Spleen (tissue), 7 donors: ENCODE results near the gene OSBPL1A.

Source experiments
- POLR2A ChIP-seq, 3 donors: fragments of 450-650 bp; IDR thresholded peaks; one replicate each; pipeline ENCODE4 v1.5.1; 2017; ENCODE audit warnings: antibody characterized with exemption in 3 of 3, mild to moderate bottlenecking in 1 of 3
- TF ChIP-seq, protein P1 (sequence below), 11 experiments: fragments of 200-600 bp in 7 of 11; fragments of 450-650 bp in 4 of 11; sonication (generic) in 4 of 11; IDR thresholded peaks in 8 of 11; conservative IDR thresholded peaks in 3 of 11; 1 replicate in 7 of 11; 2 replicates in 4 of 11; pipeline versions ENCODE4 v1.4.0 to v1.8.0; 2016 to 2021; ENCODE audit warnings: antibody characterized with exemption in 11 of 11, inconsistent platforms in 4 of 11, mild to moderate bottlenecking in 1 of 11
- donor health status: DM: no; HTN: no; CAD: no; lungs with moderate emphysema.
- donor health status: DM: no; HTN: no; CAD: no.
- donor health status: DM: no; HTN: no; CAD: no.

DNA sequence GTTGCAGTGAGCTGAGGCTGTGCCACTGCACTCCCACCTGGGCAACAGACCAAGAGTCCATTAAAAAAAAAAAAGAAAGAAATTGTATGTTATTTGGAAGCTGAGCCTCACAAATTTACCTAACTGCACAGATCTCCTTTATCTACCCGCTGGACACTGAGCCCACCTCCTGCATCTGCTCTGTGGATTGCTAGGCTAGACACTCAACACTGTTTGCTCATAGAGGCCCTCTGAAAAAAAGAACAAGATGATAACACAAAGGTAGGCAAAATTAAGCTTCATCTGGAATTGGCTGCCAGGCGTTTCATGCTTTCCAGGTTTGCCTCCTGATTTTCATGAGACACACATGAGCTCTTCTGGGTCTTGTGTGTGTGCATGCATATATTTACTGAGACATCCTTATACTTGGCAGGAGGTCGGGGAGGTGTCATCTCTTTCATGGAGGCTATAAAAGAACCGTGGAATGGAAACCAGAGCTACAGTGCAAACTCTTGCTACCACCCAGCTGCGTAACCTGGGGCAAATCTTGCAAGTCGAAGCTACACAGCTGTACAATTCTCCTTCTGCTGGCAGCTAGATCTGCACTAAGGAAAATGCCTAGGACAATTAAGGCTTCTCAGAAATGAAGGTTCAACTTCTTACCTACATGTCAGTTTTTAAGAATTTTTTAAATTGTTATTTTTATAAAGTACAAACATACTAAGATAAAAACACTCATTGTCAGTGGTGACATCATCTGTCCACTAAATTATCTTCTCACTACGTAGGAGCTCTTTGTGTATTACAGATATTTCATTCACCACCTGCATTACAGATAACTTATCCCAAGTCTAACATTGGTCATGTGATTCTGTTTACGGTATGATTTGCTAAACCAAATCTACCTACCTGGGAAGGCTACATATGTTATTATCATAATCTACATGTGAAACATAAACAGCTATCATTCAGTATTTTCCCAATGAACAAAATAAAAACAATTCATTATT, 195.6 kb downstream of the OSBPL1A start:
- no peak for TF ChIP-seq POLR2A (IDR thresholded peaks at IDR 0.05)
- TF ChIP-seq, protein P1, sequence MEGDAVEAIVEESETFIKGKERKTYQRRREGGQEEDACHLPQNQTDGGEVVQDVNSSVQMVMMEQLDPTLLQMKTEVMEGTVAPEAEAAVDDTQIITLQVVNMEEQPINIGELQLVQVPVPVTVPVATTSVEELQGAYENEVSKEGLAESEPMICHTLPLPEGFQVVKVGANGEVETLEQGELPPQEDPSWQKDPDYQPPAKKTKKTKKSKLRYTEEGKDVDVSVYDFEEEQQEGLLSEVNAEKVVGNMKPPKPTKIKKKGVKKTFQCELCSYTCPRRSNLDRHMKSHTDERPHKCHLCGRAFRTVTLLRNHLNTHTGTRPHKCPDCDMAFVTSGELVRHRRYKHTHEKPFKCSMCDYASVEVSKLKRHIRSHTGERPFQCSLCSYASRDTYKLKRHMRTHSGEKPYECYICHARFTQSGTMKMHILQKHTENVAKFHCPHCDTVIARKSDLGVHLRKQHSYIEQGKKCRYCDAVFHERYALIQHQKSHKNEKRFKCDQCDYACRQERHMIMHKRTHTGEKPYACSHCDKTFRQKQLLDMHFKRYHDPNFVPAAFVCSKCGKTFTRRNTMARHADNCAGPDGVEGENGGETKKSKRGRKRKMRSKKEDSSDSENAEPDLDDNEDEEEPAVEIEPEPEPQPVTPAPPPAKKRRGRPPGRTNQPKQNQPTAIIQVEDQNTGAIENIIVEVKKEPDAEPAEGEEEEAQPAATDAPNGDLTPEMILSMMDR (IDR thresholded peaks at IDR 0.05 in 8 of 11, conservative IDR thresholded peaks at IDR 0.05 in 3 of 11) = no peak
